ENCODE measurements around the gene GPRIN3.
"Not testable (repeated sequence)": the region's sequence is repeated elsewhere in the genome, so short reads cannot be mapped to it uniquely, and the experiment has no call there.

GPRIN3 gene

DNA sequence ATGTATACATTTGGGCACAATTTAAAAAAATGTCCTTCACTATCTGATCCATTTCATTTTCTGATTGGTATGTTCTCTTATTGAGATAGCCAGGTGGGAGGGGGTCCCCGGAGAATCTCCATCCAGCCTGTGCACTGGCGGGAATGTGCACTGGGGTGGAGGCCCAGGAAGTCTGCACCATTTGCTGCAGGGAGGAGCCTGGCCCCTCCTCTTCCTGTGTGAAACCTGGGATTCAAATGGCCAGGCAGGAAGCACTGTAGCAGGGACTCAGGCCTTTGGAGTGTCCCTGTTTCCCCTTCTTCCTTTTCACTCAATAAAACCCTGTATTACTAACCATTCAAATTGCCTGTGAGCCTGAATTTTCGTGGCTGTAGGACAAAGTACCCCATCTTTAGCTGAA is 44.3 kb downstream of the GPRIN3 start:
- no peak overlapping the region for H3K4me3 ChIP-seq (ENCODE audit: low read depth, low read length)

DNA sequence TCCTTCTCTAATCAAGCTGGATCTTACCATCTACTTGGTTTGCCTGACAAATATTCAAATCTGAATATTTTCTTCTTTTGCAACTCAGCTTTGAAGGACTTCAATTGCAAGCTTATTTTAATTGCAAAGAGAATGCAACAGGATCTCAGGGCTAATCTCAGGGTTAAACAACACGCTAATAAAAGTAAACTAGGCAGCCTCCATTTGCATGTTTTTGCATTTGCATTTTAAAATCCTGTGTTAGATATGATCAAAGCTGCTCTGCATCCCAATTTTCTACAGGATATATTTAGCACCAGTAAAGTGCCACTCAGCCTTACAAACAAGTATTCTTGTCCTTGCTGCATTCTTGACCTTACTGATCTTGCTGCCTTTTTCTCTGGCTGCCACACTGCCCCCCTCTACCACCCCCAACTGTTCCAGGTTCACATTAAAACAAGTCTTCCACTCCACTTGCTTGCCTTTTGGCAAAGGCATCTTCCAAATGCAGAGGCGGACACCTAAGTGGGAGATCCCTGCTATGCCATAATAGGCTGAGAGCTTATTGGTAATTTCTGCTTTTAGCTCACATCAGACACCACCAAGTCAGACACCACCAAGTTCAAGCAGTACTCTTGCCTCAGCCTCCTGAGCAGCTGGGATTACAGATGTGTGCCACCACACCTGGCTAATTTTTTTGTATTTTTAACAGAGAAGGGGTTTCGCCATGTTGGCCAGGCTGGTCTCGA is 48.1 kb downstream of the GPRIN3 start:
- no peak overlapping the region for H3K4me3 ChIP-seq (ENCODE audit: low read depth, low read length)

DNA sequence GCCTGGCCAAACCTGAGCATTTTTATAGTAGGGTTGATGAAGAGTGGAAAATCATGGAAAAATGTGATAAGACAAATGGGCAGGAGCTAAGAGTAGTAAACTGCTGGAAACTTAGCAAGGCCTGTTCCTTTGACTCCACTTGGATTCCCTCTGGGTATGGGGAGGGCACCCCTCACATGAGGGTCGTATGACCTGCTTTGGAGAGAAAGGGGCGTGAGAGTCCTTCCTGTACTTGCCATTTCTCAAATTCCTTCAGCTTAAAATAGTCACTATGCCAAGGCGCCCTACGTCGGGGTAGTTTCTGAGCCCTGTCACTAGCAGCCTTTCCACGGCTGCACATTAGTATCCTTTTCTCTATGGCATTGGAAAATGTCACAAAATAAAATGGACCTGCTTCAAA is 49.1 kb downstream of the GPRIN3 start:
- no peak overlapping the region for H3K4me3 ChIP-seq (ENCODE audit: low read depth, low read length)

DNA sequence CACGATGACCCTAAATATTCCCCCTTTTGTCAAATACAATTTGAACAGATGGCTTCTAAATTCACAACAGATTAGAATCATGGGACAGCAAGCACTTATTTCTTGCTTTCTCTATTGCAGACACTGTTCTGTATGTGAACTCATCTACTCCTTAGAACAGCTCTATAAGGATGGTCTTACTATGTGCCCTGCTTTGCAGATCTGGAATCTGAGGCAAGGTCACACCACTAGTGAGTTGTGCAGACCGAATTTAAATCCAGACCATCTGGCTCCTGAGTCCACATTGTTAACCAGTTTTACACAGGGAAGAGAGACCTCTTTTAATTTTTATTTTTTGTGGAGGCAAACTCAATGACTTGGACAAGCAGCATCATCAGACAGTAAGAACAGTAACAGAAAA is 50.2 kb downstream of the GPRIN3 start:
- H3K4me3 ChIP-seq (ENCODE audit: low read depth, low read length) = no peak overlapping the region

DNA sequence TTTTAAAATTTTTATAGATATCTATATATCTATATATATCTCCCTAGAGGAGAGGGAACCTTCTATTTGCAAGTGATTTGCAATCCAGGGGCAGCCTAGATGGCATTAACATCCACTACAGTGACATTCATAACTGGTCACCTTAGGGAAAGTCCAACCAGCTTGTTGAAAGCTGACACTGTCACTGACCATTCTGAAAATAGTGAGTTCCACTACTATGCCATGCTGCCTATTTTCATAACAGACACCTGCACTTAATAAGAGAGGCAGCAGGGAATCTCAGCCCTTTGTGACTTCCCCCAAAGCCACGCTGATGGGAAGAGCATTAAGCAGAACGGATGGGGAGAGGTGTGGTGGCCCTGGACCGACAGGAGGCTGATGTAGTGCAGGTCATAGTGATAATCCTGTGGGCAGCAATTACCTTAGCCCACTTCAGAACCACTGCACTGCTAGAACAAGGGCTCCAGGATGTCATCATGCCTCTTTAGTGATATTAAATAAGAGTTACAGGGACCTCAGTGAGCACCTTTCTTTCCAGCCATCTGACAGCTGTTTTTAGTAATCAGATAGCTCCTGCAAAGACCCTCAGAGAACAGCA is 51.3 kb downstream of the GPRIN3 start:
- H3K4me3 ChIP-seq (ENCODE audit: low read depth, low read length) = no peak overlapping the region

DNA sequence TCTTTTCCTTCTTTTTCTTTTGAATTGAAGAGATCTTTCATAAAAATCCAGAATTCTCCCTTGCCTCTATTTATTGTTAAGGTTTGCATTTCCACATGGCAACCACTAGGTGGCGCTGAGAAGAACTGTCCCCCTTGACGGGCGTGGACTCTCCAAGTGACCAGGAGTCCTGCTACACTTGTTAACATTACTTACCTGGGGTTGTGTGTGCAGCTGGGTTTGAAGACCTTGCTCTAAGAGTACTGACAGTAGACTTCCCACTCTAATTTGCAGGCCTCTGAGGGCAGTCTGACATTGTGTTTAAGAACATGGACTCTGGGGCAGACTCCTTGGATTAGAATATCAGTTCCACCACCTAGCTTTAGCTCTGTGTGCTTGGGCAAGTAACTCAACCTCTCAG is 52.8 kb downstream of the GPRIN3 start:
- no peak overlapping the region for H3K4me3 ChIP-seq (ENCODE audit: low read depth, low read length)

DNA sequence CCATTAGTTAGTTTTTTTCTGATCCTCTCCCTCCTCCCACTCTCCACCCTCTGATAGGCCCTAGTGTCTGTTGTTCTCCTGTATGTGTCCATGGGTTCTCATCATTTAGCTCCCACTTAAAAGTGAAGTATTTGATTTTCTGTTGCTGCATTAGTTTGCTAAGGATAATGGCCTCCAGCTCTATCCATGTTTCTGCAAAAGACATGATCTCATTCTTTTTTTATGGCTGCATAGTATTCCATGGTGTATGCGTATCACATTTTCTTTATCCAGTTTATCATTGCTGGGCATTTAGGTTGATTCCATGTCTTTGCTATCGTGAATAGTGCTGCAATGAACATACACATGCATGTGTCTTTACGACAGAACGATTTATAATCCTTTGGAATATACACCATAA is 53.3 kb downstream of the GPRIN3 start:
- H3K4me3 ChIP-seq (ENCODE audit: low read depth, low read length) = not testable (repeated sequence)

DNA sequence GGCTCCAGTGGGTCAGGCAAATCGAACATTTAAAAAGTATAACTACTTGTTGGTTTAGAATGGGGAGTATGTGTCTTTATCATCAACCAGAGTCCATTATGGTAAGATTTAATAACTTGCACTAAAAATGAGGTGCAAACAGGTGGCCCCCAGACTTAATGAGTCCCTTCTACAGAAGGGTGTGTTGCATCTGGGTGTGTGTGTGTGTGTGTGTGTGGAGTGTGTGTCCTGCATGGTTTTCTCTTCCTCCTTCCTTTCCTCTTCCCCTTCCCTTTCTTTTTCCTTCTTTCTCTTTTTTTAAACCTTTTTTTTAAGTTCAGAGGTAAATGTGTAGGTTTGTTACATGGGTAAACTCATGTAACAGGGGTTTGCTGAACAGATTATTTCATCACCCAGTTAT is 53.7 kb downstream of the GPRIN3 start:
- no peak overlapping the region for H3K4me3 ChIP-seq (ENCODE audit: low read depth, low read length)

DNA sequence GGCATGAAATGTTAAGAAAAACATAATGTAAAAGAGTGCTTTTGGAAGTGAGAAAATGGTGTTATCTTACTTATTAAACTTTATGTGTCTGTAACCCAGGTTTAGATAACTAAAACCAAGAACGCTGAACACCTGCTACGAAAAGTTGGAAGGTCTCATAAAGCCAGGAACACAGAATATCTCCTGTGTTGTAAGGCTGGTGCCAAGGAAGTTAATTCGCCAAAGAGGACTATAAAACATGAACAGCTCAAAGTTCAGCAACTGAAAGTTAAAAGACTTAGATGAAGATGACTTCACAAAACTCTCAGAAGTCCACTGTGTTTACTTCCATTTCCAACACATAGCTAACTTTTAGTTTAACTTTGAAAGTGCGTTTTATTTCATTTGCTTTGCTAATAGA is 54.3 kb downstream of the GPRIN3 start:
- H3K4me3 ChIP-seq (ENCODE audit: low read depth, low read length) = no peak overlapping the region

DNA sequence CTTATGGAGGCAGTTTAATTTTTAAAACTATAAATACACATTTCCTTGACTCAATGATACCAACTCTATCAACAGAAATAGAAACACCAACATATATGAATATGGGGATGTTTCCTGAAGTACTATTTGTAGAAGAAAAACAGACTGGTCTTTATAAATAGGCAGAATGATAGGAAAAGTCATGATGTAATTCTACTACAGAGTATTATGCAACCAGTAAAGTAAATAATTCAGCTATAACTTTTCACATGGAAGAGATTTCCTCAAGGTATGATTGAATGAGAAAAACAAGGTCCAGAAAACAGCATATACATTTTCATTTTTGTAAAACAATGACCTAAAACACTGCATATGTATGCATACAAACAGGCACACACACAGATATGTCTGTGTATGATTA is 56.2 kb downstream of the GPRIN3 start:
- H3K4me3 ChIP-seq (ENCODE audit: low read depth, low read length) = no peak overlapping the region

DNA sequence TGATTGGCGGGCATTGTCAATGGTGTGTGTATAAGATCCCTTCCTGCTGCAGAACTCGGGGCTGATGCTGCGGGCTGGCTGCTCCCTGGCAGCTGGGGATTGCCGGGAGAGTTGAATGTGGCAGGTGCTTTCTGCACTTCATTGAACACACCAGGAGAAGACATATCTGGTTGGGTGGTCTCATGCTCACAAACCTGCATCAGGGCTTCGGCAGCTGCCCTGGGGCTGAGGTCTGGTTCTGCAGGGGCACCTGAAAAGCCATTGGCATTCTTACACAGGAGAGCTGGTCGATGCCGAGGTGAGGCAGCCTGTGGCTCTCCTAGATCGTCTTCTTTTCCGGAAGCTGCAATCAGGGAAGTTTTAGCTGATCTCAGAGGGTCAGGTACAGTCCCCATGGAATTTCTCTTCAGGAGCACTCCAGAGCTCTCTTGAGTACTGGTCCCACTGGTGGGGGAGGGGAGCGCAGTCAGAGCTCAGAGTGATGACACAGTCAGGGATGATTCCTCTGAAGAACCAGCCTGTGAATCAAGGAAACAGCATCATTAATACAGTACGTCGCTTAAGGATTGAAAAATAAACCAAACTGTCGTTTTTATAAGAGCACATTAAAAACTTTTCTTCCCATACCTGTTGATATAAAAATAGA is 57.8 kb downstream of the GPRIN3 start:
- H3K4me3 ChIP-seq (ENCODE audit: low read depth, low read length) = no peak overlapping the region

DNA sequence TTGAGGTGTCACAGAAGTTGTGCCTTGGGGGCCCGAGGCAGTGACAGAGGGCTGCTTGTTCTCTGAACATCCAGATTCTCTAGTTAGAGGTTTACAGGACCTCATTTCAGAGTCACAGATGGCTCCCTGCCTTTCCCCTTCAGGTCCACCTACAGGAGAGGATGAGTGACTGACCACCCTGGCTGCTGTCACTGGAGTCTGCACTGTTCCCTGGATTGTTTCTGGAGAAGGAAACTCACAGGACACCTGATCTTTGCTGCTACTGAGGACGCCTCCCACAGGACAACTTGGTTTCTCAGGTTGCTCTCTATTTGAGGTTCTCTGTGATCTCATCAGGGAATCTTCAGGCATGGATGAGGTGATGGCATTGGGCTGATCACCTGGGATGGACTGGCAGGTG is 58.3 kb downstream of the GPRIN3 start:
- H3K4me3 ChIP-seq (ENCODE audit: low read depth, low read length) = no peak overlapping the region

DNA sequence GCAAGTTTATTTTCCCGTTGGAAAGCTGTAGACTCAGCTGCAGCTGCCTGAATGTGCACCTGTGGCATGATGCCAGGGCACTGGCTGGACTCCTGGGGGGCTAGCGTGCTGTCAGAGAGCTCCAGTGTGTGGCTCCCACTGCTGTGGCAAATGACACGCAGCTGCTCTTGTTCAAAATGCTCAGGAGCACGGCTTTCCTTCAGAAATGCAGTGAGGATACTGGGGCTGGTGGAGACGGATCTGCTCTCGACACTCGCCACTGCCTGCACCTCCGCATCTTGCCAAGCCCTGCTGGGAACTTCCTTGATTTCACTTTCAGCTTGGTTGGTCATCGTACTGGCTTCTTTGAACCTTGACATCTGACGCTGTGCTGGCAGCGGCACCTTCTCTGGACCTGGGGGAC is 58.7 kb downstream of the GPRIN3 start:
- no peak overlapping the region for H3K4me3 ChIP-seq (ENCODE audit: low read depth, low read length)

DNA sequence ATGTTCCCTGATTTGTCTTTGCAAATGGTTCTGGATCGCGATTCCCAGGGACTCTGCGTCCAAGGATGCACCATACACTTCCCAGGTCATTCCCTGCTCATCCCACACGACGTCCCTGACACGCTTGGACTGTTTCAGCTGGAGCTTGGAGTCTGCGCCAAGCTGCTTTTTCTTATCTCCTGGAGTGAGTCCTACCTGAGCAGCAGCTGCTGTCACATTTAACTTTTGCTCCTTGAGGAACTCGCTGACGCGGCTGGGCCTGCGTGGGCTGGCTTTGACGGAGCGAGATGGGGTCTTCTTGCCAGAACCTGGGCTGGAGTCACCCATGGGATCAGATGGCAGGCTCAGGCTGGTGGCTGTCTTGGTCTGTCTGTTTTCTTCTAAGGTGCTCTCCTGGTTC is 59.6 kb downstream of the GPRIN3 start:
- H3K4me3 ChIP-seq (ENCODE audit: low read depth, low read length) = no peak overlapping the region

DNA sequence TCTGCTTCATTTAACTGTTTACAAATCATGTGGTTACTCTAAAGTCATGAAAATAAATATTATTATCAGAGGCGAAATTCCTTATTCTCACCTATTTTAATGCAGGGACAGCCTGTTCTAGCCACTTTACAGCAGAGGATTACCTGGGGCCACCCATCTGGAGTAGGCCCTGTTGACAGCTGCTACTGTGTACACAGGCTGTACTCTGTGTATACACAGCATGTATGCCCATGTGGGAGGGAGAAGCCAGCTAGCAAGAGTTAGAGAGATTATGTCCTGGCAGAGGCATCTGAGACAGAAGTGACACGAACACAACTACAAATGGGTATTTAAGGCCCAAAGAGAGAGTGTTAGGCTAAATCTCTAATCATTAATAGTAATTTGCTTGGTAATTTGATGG is 62.1 kb downstream of the GPRIN3 start:
- no peak overlapping the region for H3K4me3 ChIP-seq (ENCODE audit: low read depth, low read length)

DNA sequence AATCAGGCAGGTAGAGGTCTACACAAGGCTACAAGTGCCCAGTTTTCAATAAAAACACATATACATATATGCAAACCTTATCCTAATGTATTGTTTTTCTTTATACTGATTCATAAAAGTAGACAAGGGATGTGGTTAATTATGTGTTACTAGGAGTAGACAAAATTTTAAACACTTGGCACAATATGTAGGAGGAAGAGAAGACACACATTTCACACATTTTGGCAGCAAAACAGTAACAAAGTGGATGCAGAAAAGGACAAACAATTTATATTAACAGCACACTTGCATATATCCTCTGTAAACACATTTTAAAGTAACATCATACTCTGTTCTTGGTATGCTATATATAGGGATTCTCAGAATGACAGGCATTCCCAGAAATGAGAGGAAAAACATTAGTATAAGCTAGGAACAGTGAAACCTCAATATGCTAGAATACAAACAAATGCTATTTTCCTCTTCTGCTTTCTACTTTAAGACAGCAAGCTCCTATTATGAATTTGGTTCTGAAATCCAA is 63.8 kb downstream of the GPRIN3 start:
- H3K4me3 ChIP-seq (ENCODE audit: low read depth, low read length) = no peak overlapping the region

DNA sequence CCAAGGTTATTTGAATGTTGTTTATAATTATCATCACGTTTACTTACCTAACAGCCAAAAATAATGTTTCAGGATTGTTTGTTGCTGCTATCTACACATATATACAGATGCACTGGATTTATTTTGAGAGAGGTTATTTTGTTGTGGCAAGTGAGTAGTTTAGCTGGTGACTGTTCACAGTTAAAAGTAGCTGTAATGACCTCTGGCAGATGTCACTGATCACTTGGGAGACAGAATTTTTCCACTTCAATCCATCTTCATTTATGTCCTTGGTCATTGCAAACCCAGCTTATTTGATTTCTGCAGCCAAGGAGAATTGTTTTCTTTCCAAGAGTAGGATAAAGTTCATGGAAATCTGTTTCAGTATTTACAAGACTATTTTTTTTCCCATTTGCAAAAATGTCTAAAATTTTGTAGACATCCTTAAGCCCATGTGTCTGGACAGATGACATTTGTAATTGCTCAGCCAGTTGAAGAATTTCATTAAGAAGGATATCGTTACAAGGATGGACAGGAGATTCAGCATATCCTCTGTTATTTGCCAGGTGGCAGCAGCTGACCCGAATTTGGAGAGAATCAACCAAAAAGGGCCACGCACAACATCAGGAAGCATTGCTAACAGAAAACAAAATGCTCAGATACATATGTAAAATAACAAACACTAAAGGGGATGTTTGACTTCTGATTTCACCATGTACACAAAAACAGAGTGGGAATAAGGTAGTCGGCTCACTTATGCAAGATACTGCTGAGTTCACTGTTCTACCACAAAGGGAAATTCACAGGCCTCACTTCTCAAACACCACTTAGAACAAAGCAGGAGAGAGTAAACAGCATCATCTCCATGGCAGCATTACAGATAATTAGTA is 64.5 kb downstream of the GPRIN3 start:
- H3K4me3 ChIP-seq (ENCODE audit: low read depth, low read length) = no peak overlapping the region

DNA sequence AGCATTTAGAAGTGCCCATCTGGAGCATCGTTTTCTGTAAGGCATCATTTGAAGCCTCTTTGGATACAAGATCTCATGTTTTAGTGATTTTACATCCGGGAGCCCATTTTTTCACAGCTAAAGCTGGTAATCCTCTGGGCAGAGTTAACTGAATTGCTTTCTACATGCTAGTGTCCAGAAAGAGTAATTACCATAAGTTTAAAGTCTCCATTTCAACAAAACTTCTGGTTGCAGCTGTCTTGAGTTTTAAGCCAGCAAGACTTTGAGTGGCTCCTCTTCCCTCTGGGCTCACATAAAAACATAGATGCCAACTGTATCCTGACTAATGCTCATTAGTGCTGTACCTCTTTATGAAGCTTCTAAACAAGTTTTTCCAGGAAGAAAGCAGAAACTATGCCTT is 65.4 kb downstream of the GPRIN3 start:
- H3K4me3 ChIP-seq (ENCODE audit: low read depth, low read length) = no peak overlapping the region

DNA sequence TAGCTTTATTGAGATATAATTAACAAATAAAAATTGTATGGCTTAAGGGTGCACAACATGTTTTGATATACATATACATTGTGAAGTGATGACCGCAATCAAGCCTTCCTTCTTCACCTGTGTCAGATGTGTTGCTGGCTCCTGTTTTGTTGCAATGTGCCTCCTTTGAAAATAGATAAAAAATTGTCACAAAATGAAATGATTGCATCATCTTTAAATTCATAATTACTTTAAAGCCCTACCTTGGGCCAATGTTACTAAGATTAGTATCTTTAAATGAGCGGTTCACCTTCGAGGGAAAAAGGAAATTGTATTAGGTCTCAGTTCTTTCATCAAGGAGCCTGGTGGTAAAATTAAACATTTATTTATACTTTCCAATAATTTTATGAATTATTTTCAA is 77.3 kb downstream of the GPRIN3 start:
- H3K4me3 ChIP-seq (ENCODE audit: low read depth, low read length) = no peak overlapping the region

DNA sequence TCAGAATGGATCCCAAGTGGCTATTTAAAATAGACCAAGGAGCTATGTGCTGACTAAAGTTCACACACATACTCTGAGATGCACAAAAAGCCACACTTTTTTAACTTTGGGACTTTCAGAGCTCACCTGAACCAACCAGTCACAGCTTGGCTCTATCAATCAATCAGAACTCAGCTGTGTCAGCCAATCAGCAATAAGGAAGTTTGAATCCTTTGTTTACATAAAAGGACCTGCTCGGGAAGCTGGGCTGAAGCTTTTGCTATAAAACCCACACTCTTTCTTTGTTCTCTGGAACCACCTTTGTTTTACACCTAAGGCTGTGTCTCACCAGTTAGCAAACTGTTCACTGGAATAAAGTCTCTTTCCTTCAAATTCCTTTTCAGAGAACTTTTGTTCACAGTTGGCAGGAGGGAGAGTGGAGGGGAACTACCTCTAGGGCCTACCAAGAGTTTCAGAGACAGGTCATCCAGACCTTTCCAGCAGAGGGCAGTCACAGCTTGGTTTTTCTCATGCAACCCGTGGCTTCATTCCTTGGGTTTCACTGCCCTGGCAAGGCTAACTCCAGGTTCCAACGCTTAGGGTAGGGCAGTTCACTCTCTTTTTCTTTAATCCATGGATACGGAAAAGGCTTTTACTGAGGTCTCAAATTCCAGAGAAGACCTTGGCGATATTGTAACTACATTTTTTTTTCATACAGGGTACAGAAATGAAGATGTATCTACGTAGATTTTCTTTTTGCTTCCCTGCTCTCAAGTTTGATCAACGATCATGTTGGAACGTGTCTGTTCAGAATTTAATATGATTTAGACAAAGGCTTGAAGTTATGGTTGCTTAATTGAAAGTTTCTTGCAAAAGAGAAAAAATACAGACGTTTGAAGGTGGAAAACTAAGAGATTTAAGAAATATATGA is 80.7 kb downstream of the GPRIN3 start:
- no peak overlapping the region for H3K4me3 ChIP-seq (ENCODE audit: low read depth, low read length)

All from iPS-11a (cell line).